Upper lobe of left lung (tissue), 6 donors: Measurements from ENCODE around the gene SMIM10L1. TPM values are rescaled to one million over a fixed set of nuclear protein-coding genes. Genes with fewer than 3 reads are reported as not detected.

Experiments used
- ATAC-seq, 2 donors: fragments of 200-7000 bp; cut with Tn5 transposase; one replicate each; pipeline ENCODE4 v1.9.1; 2022; ENCODE audit warnings: mild to moderate bottlenecking in 2 of 2, moderate library complexity in 2 of 2; ENCODE audit not compliant: low FRiP score in 2 of 2
- DNase-seq, 2 donors: peaks; one replicate each; pipeline ENCODE4 v3.0.0-alpha.2; 2019 to 2020
- H3K27ac ChIP-seq, 4 donors: fragments of 200-600 bp; sonication (generic); one replicate each; pipeline ENCODE4 v1.5.1; 2016 to 2019
- H3K27me3 ChIP-seq, 4 donors: fragments of 200-600 bp; sonication (generic); one replicate each; pipeline ENCODE4 v1.5.1; 2017 to 2019
- H3K36me3 ChIP-seq, 4 donors: fragments of 200-600 bp; sonication (generic); one replicate each; pipeline ENCODE4 v1.5.1; 2016 to 2019
- H3K4me1 ChIP-seq, 4 donors: fragments of 200-600 bp; sonication (generic); one replicate each; pipeline ENCODE4 v1.5.1; 2018 to 2019
- H3K4me3 ChIP-seq, 4 donors: fragments of 200-600 bp; sonication (generic); one replicate each; pipeline ENCODE4 v1.5.1; 2017 to 2019; ENCODE audit warnings: mild to moderate bottlenecking in 2 of 4, moderate library complexity in 1 of 4
- H3K9me3 ChIP-seq, 4 donors: fragments of 200-600 bp; sonication (generic); one replicate each; pipeline ENCODE4 v1.5.1; 2018 to 2019
- CTCF ChIP-seq, 6 experiments: fragments of 450-650 bp in 4 of 6; fragments of 200-600 bp in 2 of 6; sonication (generic) in 2 of 6; IDR thresholded peaks; one replicate each; pipeline ENCODE4 v1.5.1; 2016 to 2019; ENCODE audit warnings: antibody characterized with exemption in 6 of 6
- EP300 ChIP-seq, 4 donors: sonication (generic); formaldehyde crosslinking; IDR thresholded peaks; one replicate each; pipeline ENCODE4 v1.5.1; 2017; ENCODE audit warnings: antibody characterized with exemption in 4 of 4, control low read depth in 2 of 4
- POLR2A ChIP-seq, 4 donors: fragments of 450-650 bp; IDR thresholded peaks; one replicate each; pipeline ENCODE4 v1.5.1; 2016 to 2017; ENCODE audit warnings: antibody characterized with exemption in 4 of 4, mild to moderate bottlenecking in 2 of 4
- POLR2AphosphoS5 ChIP-seq, 2 donors: sonication (generic); formaldehyde crosslinking; IDR thresholded peaks; one replicate each; pipeline ENCODE4 v1.5.1; 2017; ENCODE audit warnings: antibody characterized with exemption in 2 of 2
- WGBS, 2 donors: methylation state at CpG; one replicate each; pipeline ENCODE4 v1.1.5; 2017 to 2018; 5-methylcytosine and 5-hydroxymethylcytosine counted together
- total RNA-seq, 6 donors: library from RNA; depleted of rRNA in 4 of 6; stranded (reverse); fragments of >200 nt in 4 of 6; gene quantifications; one replicate each; pipeline versions ENCODE4 v1.1.0 to v1.2.1, GENCODE V29; 2016 to 2021
- donor health status: DM: no; HTN: no; CAD: no; lungs with moderate emphysema.
- donor health status: DM: no; HTN: yes; CAD: no; lungs with severe emphysema.

The SMIM10L1 gene
- total RNA-seq, 6 donors from 2014 or later: 1.3 to 9.2 (median 8.1) TPM

GRCh38 chr12:11204173-11204572 is 33.2 kb downstream of the SMIM10L1 start:
- TF ChIP-seq POLR2A (IDR thresholded peaks at IDR 0.05) (no peak), CTCF (IDR thresholded peaks at IDR 0.05) (no peak), POLR2AphosphoS5 (IDR thresholded peaks at IDR 0.05) (no peak), EP300 (IDR thresholded peaks at IDR 0.05) (no peak)
- Histone ChIP-seq H3K4me1 (no peaks in the 10 kb centered on the region), H3K4me3 (no peak overlapping the region), H3K9me3 (no peaks in the 10 kb centered on the region), H3K27ac (no peak overlapping the region), H3K27me3 (no peaks in the 10 kb centered on the region), H3K36me3 (no peaks in the 10 kb centered on the region)
- no peak for ATAC-seq
- WGBS, 2 donors: 94 to 97% methylated on average over 3 of the region's 3 CpGs
- no peak for DNase-seq

GRCh38 chr12:11209113-11209512 is 38.1 kb downstream of the SMIM10L1 start:
- Histone ChIP-seq H3K27me3 (no peaks in the 10 kb centered on the region), H3K27ac (no peak overlapping the region), H3K4me1 (no peaks in the 10 kb centered on the region), H3K9me3 (no peaks in the 10 kb centered on the region), H3K4me3 (no peak overlapping the region), H3K36me3 (no peaks in the 10 kb centered on the region)
- WGBS, 2 donors: 89 to 93% methylated on average over 1 of the region's 1 CpG
- ATAC-seq (no peak), DNase-seq (no peak)
- TF ChIP-seq POLR2A (IDR thresholded peaks at IDR 0.05) (no peak), POLR2AphosphoS5 (IDR thresholded peaks at IDR 0.05) (no peak), EP300 (IDR thresholded peaks at IDR 0.05) (no peak), CTCF (IDR thresholded peaks at IDR 0.05) (no peak)

Other genes with a start within 250 kb of the SMIM10L1 start
- under 1 TPM in 1 of 6 donors, not detected in 5; 0.63 TPM for gene PRH2, start 242.0 kb upstream of the SMIM10L1 start, total RNA-seq
- gene TAS2R14, start 231.9 kb upstream of the SMIM10L1 start, total RNA-seq: 10 to 100 TPM in 1 of 6 donors, 1 to 10 TPM in 4, under 1 TPM in 1; 0.94 to 12.7 (median 2.8) TPM
- 1 to 10 TPM in 4 of 6 donors, under 1 TPM in 1, not detected in 1; 0.67 to 6.2 (median 1.8) TPM for gene TAS2R50, start 184.3 kb upstream of the SMIM10L1 start, total RNA-seq
- gene TAS2R20, start 172.9 kb upstream of the SMIM10L1 start, total RNA-seq: 1 to 10 TPM in 5 of 6 donors, under 1 TPM in 1; 0.84 to 6.3 (median 2.4) TPM
- 10 to 100 TPM in 2 of 6 donors, 1 to 10 TPM in 4; 1.2 to 17.8 (median 4.0) TPM for gene TAS2R19, start 148.6 kb upstream of the SMIM10L1 start, total RNA-seq
- gene TAS2R31, start 139.8 kb upstream of the SMIM10L1 start, total RNA-seq: 1 to 10 TPM in 5 of 6 donors, under 1 TPM in 1; 0.81 to 9.5 (median 3.5) TPM
- 1 to 10 TPM in 4 of 6 donors, under 1 TPM in 1, not detected in 1; 0.47 to 7.1 (median 2.2) TPM for gene TAS2R46, start 108.9 kb upstream of the SMIM10L1 start, total RNA-seq
- gene TAS2R43, start 78.9 kb upstream of the SMIM10L1 start, total RNA-seq: 10 to 100 TPM in 1 of 6 donors, 1 to 10 TPM in 3, under 1 TPM in 1, not detected in 1; 0.52 to 10.5 (median 5.9) TPM
- 10 to 100 TPM in 2 of 6 donors, 1 to 10 TPM in 4; 1.4 to 20.2 (median 6.0) TPM for gene TAS2R30, start 36.5 kb upstream of the SMIM10L1 start, total RNA-seq
- not detected for gene TAS2R42, start 15.7 kb downstream of the SMIM10L1 start, total RNA-seq
- not detected for gene PRB3, start 98.5 kb downstream of the SMIM10L1 start, total RNA-seq
- gene PRB4, start 139.2 kb downstream of the SMIM10L1 start, total RNA-seq: 1 to 10 TPM in 1 of 6 donors, not detected in 5; 2.4 TPM
- gene PRB2, start 224.4 kb downstream of the SMIM10L1 start, total RNA-seq: not detected